Measurements from ENCODE around the gene GRIK4.
"Not testable (repeated sequence)": the region's sequence is repeated elsewhere in the genome, so short reads cannot be mapped to it uniquely, and the experiment has no call there.

GRIK4 gene

GRCh38 chr11:120974466-120974865, 462.9 kb downstream of the GRIK4 start:
- DNase-seq: no peak

GRCh38 chr11:120974965-120975364, 463.4 kb downstream of the GRIK4 start:
- DNase-seq: no peak

GRCh38 chr11:120977266-120978137, 466.0 kb downstream of the GRIK4 start:
- no peak for DNase-seq

GRCh38 chr11:120978701-120979100, 467.2 kb downstream of the GRIK4 start:
- DNase-seq: no peak

GRCh38 chr11:120985718-120986569, 474.4 kb downstream of the GRIK4 start:
- peak; percentile 31 for DNase-seq

- DNase-seq: no peak
These were observed 477.1 kb downstream of the GRIK4 start for GRCh38 chr11:120988603-120989002.

- DNase-seq: no peak
These were observed 480.5 kb downstream of the GRIK4 start for GRCh38 chr11:120991830-120992686.

GRCh38 chr11:120994091-120994859, 482.7 kb downstream of the GRIK4 start:
- DNase-seq: no peak

- no peak for DNase-seq
These were observed 483.6 kb downstream of the GRIK4 start for GRCh38 chr11:120995184-120995583.

- no peak for DNase-seq
These were observed 485.4 kb downstream of the GRIK4 start for GRCh38 chr11:120996973-120997372.

- DNase-seq: no peak
These were observed 487.0 kb downstream of the GRIK4 start for GRCh38 chr11:120998581-120998980.

- no peak for DNase-seq
These were observed 492.8 kb downstream of the GRIK4 start for GRCh38 chr11:121004206-121004840.

- DNase-seq: no peak
These were observed 495.4 kb downstream of the GRIK4 start for GRCh38 chr11:121006922-121007321.

GRCh38 chr11:121008551-121008950, 497.0 kb downstream of the GRIK4 start:
- no peak for DNase-seq

- no peak for DNase-seq
These were observed 500.5 kb downstream of the GRIK4 start for GRCh38 chr11:121012091-121012490.

GRCh38 chr11:121018746-121019145, 507.2 kb downstream of the GRIK4 start:
- DNase-seq: no peak

GRCh38 chr11:121021718-121022117, 510.2 kb downstream of the GRIK4 start:
- not testable (repeated sequence) for DNase-seq

- DNase-seq: peak; percentile 87
These were observed 512.6 kb downstream of the GRIK4 start, which contains the start of gene TBCEL for GRCh38 chr11:121023848-121024751. Gene TBCEL (plus strand): TSS chr11:121024102. CDS start chr11:121045691, 21,589 bp downstream.

GRCh38 chr11:121024989-121025388, 513.4 kb downstream of the GRIK4 start:
- no peak for DNase-seq

- no peak for DNase-seq
These were observed 517.6 kb downstream of the GRIK4 start for GRCh38 chr11:121029153-121029552.
